Fibroblast of skin of right biceps (primary cell): Measurements from ENCODE around the gene GREB1.

Experiments
- DNase-seq: peaks from one replicate; pipeline ENCODE4 v3.0.0-alpha.2; 2013

GREB1 gene

GRCh38 chr2:11581797-11582611 lies 48.2 kb downstream of the GREB1 start:
- no peak for DNase-seq

- no peak for DNase-seq
These were observed 48.7 kb downstream of the GREB1 start for GRCh38 chr2:11582612-11582861.

GRCh38 chr2:11582862-11583752 lies 49.3 kb downstream of the GREB1 start:
- DNase-seq: peak; percentile 67

GRCh38 chr2:11583840-11584524 lies 50.1 kb downstream of the GREB1 start:
- DNase-seq: peak; percentile 97

- DNase-seq: no peak
These were observed 50.7 kb downstream of the GREB1 start for GRCh38 chr2:11584525-11585056.

- DNase-seq: no peak
These were observed 51.2 kb downstream of the GREB1 start for GRCh38 chr2:11585071-11585470.

- no peak for DNase-seq
These were observed 54.6 kb downstream of the GREB1 start for GRCh38 chr2:11588228-11589110.

GRCh38 chr2:11589316-11589940 lies 55.6 kb downstream of the GREB1 start:
- DNase-seq: no peak

- DNase-seq: no peak
These were observed 56.3 kb downstream of the GREB1 start for GRCh38 chr2:11590193-11590592.

- no peak for DNase-seq
These were observed 57.2 kb downstream of the GREB1 start for GRCh38 chr2:11591091-11591490.

GRCh38 chr2:11592671-11593574 lies 59.1 kb downstream of the GREB1 start:
- no peak for DNase-seq

GRCh38 chr2:11596801-11597200 lies 63.0 kb downstream of the GREB1 start:
- DNase-seq: no peak

- DNase-seq: no peak
These were observed 63.8 kb downstream of the GREB1 start for GRCh38 chr2:11597538-11598225.

GRCh38 chr2:11598228-11598731 lies 64.4 kb downstream of the GREB1 start:
- DNase-seq: no peak

GRCh38 chr2:11602563-11603204 lies 68.8 kb downstream of the GREB1 start:
- no peak for DNase-seq

- DNase-seq: no peak
These were observed 76.9 kb downstream of the GREB1 start for GRCh38 chr2:11610624-11611242.

- DNase-seq: no peak
These were observed 77.4 kb downstream of the GREB1 start for GRCh38 chr2:11611251-11611650.

- DNase-seq: no peak
These were observed 78.8 kb downstream of the GREB1 start for GRCh38 chr2:11612553-11613215.
